HepG2 (cell line): ENCODE measurements around the gene PITHD1. TPM values are rescaled to one million over a fixed set of nuclear protein-coding genes. Genes with fewer than 3 reads are reported as not detected.

Source experiments
- ARID4A ChIP-seq: sonication (generic); formaldehyde crosslinking; IDR thresholded peaks from 2 replicates; pipeline ENCODE4 v1.5.0; 2020; ENCODE audit warnings: mild to moderate bottlenecking, missing genetic modification reagents, borderline replicate concordance
- KDM2A ChIP-seq: sonication (generic); formaldehyde crosslinking; IDR thresholded peaks from 2 replicates; pipeline ENCODE4 v1.4.0; 2020; ENCODE audit warnings: low read depth, missing genetic modification reagents, borderline replicate concordance
- KLF16 ChIP-seq, 2 experiments: sonication (generic) in 1 of 2; formaldehyde crosslinking in 1 of 2; IDR thresholded peaks; 2 replicates each; pipeline versions ENCODE4 v1.6.1 to v1.8.0; 2016 to 2023; ENCODE audit warnings: missing genetic modification reagents in 2 of 2, missing compliant biosample characterization in 1 of 2
- LBX2 ChIP-seq: sonication (generic); formaldehyde crosslinking; IDR thresholded peaks from 2 replicates; pipeline ENCODE4 v1.5.0; 2020; ENCODE audit warnings: missing genetic modification reagents, mild to moderate bottlenecking, borderline replicate concordance
- NAIF1 ChIP-seq: sonication (generic); formaldehyde crosslinking; IDR thresholded peaks from 2 replicates; pipeline ENCODE4 v1.5.0; 2020; ENCODE audit warnings: mild to moderate bottlenecking, missing genetic modification reagents, borderline replicate concordance
- NFYB ChIP-seq: sonication (generic); formaldehyde crosslinking; IDR thresholded peaks from 2 replicates; pipeline ENCODE4 v1.4.0; 2020; ENCODE audit warnings: missing genetic modification reagents
- PRDM10 ChIP-seq: sonication (generic); formaldehyde crosslinking; IDR thresholded peaks from 2 replicates; pipeline ENCODE4 v1.4.0; 2020; ENCODE audit warnings: low read depth, missing genetic modification reagents
- SYNCRIP ChIP-seq: fragments of 200-400 bp; formaldehyde crosslinking; IDR thresholded peaks from 2 replicates; pipeline ENCODE4 v1.6.1; 2018; ENCODE audit warnings: mild to moderate bottlenecking, low read depth, low read length; ENCODE audit not compliant: insufficient read depth
- TERF1 ChIP-seq: sonication (generic); formaldehyde crosslinking; IDR thresholded peaks from 2 replicates; pipeline ENCODE4 v1.8.0; 2022; ENCODE audit warnings: mild to moderate bottlenecking, missing genetic modification reagents, moderate library complexity
- ZBED4 ChIP-seq: sonication (generic); formaldehyde crosslinking; IDR thresholded peaks from 2 replicates; pipeline ENCODE4 v1.4.0; 2020; ENCODE audit warnings: missing genetic modification reagents, borderline replicate concordance
- ZBTB21 ChIP-seq: sonication (generic); formaldehyde crosslinking; IDR thresholded peaks from 2 replicates; pipeline ENCODE4 v1.4.0; 2020; ENCODE audit warnings: missing genetic modification reagents
- ZBTB25 ChIP-seq: IDR thresholded peaks from 2 replicates; pipeline ENCODE4 v1.6.1; 2018; ENCODE audit warnings: missing genetic modification reagents
- polyA plus RNA-seq, 8 experiments: library from polyadenylated mRNA; depleted of rRNA in 3 of 8; stranded (reverse) in 7 of 8; unstranded in 1 of 8; fragments of >200 nt; fragmentation: Illumina TruSeq in 4 of 8; extraction: Trizol in 4 of 8; gene quantifications; 2 replicates each; pipeline versions ENCODE4 v1.2.1 to v1.2.3, GENCODE V29; 2011 to 2016; ENCODE audit warnings: low read depth in 4 of 8, missing spikeins in 1 of 8, mixed read lengths in 1 of 8; ENCODE audit not compliant: insufficient read depth in 1 of 8
- total RNA-seq, 5 experiments: library from RNA; depleted of rRNA; stranded (reverse); fragments of >200 nt; fragmentation: Illumina TruSeq; extraction: Trizol; gene quantifications; 2 replicates each; pipeline ENCODE4 v1.2.3, GENCODE V29; 2016; ENCODE audit warnings: low read depth in 1 of 5

The PITHD1 gene
- total and polyA plus RNA-seq, 2 of the 13 experiments (the other 11 are each of a cell fraction or from before 2014, with no cell fraction given) = 28.0 to 37.3 TPM

GRCh38 chr1:23799570-23800399 lies 21.6 kb downstream of the PITHD1 start (continued):
- TF ChIP-seq PRDM10 (no peak), SYNCRIP (no peak), NAIF1 (CRISPR knock-in tag) (no peak), KDM2A (CRISPR knock-in tag) (peak; percentile 73), ZBED4 (CRISPR knock-in tag) (no peak), ZBTB25 (CRISPR knock-in tag) (no peak), KLF16 (CRISPR knock-in tag; IDR thresholded peaks at IDR 0.05) (no peak), ARID4A (no peak; the same call in none of the 2 replicates), ZBTB21 (CRISPR knock-in tag) (no peak), TERF1 (CRISPR knock-in tag) (no peak), LBX2 (no peak; the same call in 1 of the 2 replicates), NFYB (CRISPR knock-in tag) (peak; percentile 21; the same call in 1 of the 2 replicates)
